ENCODE data around the gene TBC1D22B.

TBC1D22B gene

DNA sequence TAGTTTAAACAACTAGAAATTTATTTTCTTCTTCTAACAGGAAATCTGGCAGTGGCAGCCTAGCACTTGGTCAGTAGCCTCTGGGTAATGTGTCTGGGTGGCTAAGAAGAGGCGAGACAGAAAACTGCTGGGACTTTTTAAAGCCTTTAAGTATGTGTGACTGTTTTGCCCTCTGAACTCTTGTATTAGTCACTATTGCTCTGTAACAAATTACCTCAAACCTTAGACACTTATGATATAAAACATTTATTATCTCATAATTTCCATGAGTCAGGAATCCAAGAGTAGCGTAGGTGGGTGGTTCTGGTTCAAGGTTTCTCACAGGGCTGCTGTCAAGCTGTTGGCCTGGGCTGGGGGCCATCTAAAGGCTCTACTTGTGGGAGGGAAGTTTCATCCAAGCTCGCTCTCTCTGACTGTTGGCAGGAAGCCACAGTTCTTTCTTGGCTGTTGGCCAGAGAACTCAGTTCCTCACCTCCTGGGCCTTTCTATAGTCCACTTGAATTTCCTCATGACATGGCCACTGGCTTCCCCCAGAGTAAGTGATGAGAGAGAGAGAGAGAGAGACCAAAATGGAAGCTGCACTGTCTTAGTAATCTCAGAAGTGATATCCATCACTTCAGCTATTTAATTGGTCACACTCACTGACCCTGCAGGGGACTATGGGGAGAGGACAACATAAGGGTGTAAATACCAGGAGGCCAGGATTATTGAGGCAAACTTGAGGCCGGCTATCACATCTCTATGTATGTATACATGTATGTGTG lies 17.4 kb upstream of the TBC1D22B start (continued):
- TF ChIP-seq, protein P1, sequence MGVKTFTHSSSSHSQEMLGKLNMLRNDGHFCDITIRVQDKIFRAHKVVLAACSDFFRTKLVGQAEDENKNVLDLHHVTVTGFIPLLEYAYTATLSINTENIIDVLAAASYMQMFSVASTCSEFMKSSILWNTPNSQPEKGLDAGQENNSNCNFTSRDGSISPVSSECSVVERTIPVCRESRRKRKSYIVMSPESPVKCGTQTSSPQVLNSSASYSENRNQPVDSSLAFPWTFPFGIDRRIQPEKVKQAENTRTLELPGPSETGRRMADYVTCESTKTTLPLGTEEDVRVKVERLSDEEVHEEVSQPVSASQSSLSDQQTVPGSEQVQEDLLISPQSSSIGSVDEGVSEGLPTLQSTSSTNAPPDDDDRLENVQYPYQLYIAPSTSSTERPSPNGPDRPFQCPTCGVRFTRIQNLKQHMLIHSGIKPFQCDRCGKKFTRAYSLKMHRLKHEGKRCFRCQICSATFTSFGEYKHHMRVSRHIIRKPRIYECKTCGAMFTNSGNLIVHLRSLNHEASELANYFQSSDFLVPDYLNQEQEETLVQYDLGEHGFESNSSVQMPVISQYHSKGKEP (tag by site-specific recombination; IDR thresholded peaks at IDR 0.05), result no peak
- TF ChIP-seq ZBTB17 (tag by site-specific recombination; IDR thresholded peaks at IDR 0.05) (peak; percentile 52; the same call in 1 of the 2 replicates), IKZF3 (tag by site-specific recombination; IDR thresholded peaks at IDR 0.05) (no peak), ZNF654 (tag by site-specific recombination; IDR thresholded peaks at IDR 0.05; ENCODE audit: low read depth) (0 out of 2 replicates have a peak, but pooled peaks have one; percentile 6), OSR2 (tag by site-specific recombination; IDR thresholded peaks at IDR 0.05) (peak; percentile 40; the same call in 1 of the 2 replicates), TCF7L2 (IDR thresholded peaks at IDR 0.05; ENCODE audit: borderline replicate concordance, low read depth, low read length) (no peak), ZNF362 (tag by site-specific recombination; IDR thresholded peaks at IDR 0.05) (no peak), ZSCAN30 (tag by site-specific recombination; IDR thresholded peaks at IDR 0.05) (0 out of 2 replicates have a peak, but pooled peaks have one; percentile 40), GLI2 (tag by site-specific recombination; IDR thresholded peaks at IDR 0.05; ENCODE audit: borderline replicate concordance, low read depth) (peak; percentile 63; the same call in 1 of the 2 replicates), ZNF354C (tag by site-specific recombination; IDR thresholded peaks at IDR 0.05; ENCODE audit: borderline replicate concordance, low read depth) (no peak), ZNF704 (tag by site-specific recombination; IDR thresholded peaks at IDR 0.05) (no peak), PRDM1 (tag by site-specific recombination; IDR thresholded peaks at IDR 0.05) (peak; percentile 63; the same call in 1 of the 2 replicates), SP7 (tag by site-specific recombination; IDR thresholded peaks at IDR 0.05) (peak; percentile 84), ZNF558 (tag by site-specific recombination; IDR thresholded peaks at IDR 0.05) (0 out of 2 replicates have a peak, but pooled peaks have one; percentile 14), ZNF677 (tag by site-specific recombination; IDR thresholded peaks at IDR 0.05) (no peak), ZNF426 (tag by site-specific recombination; IDR thresholded peaks at IDR 0.05) (no peak), ZNF544 (tag by site-specific recombination; IDR thresholded peaks at IDR 0.05) (no peak), ZNF610 (tag by site-specific recombination; IDR thresholded peaks at IDR 0.05; ENCODE audit: borderline replicate concordance) (peak; percentile 49; the same call in 1 of the 2 replicates), ZNF18 (tag by site-specific recombination; IDR thresholded peaks at IDR 0.05) (no peak), PATZ1 (tag by site-specific recombination; IDR thresholded peaks at IDR 0.05) (peak; percentile 77), ZNF777 (tag by site-specific recombination; IDR thresholded peaks at IDR 0.05; ENCODE audit: borderline replicate concordance) (no peak), KLF7 (tag by site-specific recombination; IDR thresholded peaks at IDR 0.05; ENCODE audit: borderline replicate concordance) (no peak), HOXC10 (CRISPR knock-in tag; IDR thresholded peaks at IDR 0.05) (no peak)
- TF ChIP-seq, protein P2, sequence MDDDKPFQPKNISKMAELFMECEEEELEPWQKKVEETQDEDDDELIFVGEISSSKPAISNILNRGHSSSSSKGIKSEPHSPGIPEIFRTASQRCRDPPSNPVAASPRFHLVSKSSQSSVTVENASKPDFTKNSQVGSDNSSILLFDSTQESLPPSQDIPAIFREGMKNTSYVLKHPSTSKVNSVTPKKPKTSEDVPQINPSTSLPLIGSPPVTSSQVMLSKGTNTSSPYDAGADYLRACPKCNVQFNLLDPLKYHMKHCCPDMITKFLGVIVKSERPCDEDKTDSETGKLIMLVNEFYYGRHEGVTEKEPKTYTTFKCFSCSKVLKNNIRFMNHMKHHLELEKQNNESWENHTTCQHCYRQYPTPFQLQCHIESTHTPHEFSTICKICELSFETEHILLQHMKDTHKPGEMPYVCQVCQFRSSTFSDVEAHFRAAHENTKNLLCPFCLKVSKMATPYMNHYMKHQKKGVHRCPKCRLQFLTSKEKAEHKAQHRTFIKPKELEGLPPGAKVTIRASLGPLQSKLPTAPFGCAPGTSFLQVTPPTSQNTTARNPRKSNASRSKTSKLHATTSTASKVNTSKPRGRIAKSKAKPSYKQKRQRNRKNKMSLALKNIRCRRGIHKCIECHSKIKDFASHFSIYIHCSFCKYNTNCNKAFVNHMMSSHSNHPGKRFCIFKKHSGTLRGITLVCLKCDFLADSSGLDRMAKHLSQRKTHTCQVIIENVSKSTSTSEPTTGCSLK (tag by site-specific recombination; IDR thresholded peaks at IDR 0.05), result no peak
- TF ChIP-seq, protein P3, sequence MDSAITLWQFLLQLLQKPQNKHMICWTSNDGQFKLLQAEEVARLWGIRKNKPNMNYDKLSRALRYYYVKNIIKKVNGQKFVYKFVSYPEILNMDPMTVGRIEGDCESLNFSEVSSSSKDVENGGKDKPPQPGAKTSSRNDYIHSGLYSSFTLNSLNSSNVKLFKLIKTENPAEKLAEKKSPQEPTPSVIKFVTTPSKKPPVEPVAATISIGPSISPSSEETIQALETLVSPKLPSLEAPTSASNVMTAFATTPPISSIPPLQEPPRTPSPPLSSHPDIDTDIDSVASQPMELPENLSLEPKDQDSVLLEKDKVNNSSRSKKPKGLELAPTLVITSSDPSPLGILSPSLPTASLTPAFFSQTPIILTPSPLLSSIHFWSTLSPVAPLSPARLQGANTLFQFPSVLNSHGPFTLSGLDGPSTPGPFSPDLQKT (IDR thresholded peaks at IDR 0.05; ENCODE audit: borderline replicate concordance, low read depth, low read length), result no peak
- TF ChIP-seq, protein P4, sequence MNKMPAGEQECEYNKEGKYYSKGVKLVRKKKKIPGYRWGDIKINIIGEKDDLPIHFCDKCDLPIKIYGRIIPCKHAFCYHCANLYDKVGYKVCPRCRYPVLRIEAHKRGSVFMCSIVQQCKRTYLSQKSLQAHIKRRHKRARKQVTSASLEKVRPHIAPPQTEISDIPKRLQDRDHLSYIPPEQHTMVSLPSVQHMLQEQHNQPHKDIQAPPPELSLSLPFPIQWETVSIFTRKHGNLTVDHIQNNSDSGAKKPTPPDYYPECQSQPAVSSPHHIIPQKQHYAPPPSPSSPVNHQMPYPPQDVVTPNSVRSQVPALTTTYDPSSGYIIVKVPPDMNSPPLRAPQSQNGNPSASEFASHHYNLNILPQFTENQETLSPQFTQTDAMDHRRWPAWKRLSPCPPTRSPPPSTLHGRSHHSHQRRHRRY (tag by site-specific recombination; IDR thresholded peaks at IDR 0.05), result no peak

Data from HEK293 (cell line).